K562 (cell line): Measurements from ENCODE around the gene MMP26. TPM values are rescaled to one million over a fixed set of nuclear protein-coding genes. Genes with fewer than 3 reads are reported as not detected.

ENCODE experiments used
- ZNF354B ChIP-seq: fragments of 250-450 bp; sonication (Bioruptor Pico); IDR thresholded peaks from 2 replicates; pipeline ENCODE4 v1.4.0; 2020
- polyA plus RNA-seq, 8 experiments: library from polyadenylated mRNA; depleted of rRNA in 4 of 8; stranded (reverse) in 5 of 8; unstranded in 3 of 8; fragments of >200 nt; fragmentation: Nextera tagmentation in 2 of 8; fragmentation: Illumina TruSeq in 1 of 8; extraction: Ambion mirVana in 2 of 8; extraction: Trizol in 1 of 8; gene quantifications; 2 replicates each; pipeline versions ENCODE4 v1.2.1 to v1.2.3, GENCODE V29; 2011 to 2014; ENCODE audit warnings: inconsistent platforms in 1 of 8, missing spikeins in 1 of 8
- total RNA-seq, 7 experiments: library from RNA; depleted of rRNA in 6 of 7; stranded (reverse); fragments of >200 nt in 6 of 7; fragmentation: Illumina TruSeq in 2 of 7; extraction: Trizol in 2 of 7; gene quantifications; 2 replicates each; pipeline versions ENCODE4 v1.2.1 to v1.2.3, GENCODE V29; 2011 to 2021; ENCODE audit warnings: low replicate concordance in 1 of 7
- TF ChIP-seq, protein P1 (sequence below), 2 experiments: fragments of 450-650 bp; formaldehyde crosslinking in 1 of 2; IDR thresholded peaks; 2 replicates each; pipeline versions ENCODE4 v1.4.0 to v1.6.1; 2014 to 2020; ENCODE audit warnings: mild to moderate bottlenecking in 2 of 2, borderline replicate concordance in 1 of 2, low read depth in 1 of 2
- TF ChIP-seq, protein P2 (sequence below): fragments of 250-450 bp; sonication (Bioruptor Pico); IDR thresholded peaks from 2 replicates; pipeline ENCODE4 v1.9.0; 2021; ENCODE audit warnings: mild to moderate bottlenecking
- TF ChIP-seq, protein P3 (sequence below): fragments of 450-650 bp; IDR thresholded peaks from 2 replicates; pipeline ENCODE4 v1.6.1; 2018; ENCODE audit warnings: mild to moderate bottlenecking, low read depth; ENCODE audit not compliant: partially characterized antibody
- TF ChIP-seq, protein P4 (sequence below): fragments of 450-650 bp; IDR thresholded peaks from 2 replicates; pipeline ENCODE4 v1.7.0; 2016; ENCODE audit warnings: borderline replicate concordance

The MMP26 gene
- total and polyA plus RNA-seq, 9 of the 15 experiments (the other 6 are each of a cell fraction or from before 2014, with no cell fraction given) = not detected

DNA sequence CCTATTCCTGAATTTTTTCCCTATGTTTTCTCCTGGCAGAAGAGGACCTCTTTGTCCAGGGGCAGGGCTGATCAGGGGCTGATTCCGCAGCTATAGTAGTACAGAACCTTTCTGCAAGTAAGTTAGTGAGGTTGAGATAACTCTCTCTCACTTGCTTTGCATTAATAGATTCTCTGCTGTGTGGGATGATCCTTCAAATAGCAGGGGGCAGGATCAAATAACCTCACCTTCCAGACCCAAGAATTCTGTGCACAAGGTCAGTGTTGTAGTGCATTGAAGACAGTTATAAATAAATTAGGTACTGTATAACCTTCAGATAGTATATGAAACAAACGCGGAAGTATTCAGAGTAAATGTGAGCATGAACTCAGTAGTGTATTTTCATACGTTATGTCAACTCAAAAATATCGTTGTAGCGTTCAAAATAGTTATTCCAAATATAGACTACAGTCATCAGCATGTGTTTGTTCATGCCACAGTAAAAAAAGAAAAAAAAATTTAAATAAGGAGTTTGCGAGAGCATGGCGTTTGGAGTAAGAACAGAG, 278 bp downstream of the MMP26 start (continued):
- TF ChIP-seq, protein P1, sequence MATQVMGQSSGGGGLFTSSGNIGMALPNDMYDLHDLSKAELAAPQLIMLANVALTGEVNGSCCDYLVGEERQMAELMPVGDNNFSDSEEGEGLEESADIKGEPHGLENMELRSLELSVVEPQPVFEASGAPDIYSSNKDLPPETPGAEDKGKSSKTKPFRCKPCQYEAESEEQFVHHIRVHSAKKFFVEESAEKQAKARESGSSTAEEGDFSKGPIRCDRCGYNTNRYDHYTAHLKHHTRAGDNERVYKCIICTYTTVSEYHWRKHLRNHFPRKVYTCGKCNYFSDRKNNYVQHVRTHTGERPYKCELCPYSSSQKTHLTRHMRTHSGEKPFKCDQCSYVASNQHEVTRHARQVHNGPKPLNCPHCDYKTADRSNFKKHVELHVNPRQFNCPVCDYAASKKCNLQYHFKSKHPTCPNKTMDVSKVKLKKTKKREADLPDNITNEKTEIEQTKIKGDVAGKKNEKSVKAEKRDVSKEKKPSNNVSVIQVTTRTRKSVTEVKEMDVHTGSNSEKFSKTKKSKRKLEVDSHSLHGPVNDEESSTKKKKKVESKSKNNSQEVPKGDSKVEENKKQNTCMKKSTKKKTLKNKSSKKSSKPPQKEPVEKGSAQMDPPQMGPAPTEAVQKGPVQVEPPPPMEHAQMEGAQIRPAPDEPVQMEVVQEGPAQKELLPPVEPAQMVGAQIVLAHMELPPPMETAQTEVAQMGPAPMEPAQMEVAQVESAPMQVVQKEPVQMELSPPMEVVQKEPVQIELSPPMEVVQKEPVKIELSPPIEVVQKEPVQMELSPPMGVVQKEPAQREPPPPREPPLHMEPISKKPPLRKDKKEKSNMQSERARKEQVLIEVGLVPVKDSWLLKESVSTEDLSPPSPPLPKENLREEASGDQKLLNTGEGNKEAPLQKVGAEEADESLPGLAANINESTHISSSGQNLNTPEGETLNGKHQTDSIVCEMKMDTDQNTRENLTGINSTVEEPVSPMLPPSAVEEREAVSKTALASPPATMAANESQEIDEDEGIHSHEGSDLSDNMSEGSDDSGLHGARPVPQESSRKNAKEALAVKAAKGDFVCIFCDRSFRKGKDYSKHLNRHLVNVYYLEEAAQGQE (IDR thresholded peaks at IDR 0.05; ENCODE audit: borderline replicate concordance) = no peak
- TF ChIP-seq, protein P1 (CRISPR knock-in tag; IDR thresholded peaks at IDR 0.05; ENCODE audit: low read depth) = no peak
- TF ChIP-seq, protein P2, sequence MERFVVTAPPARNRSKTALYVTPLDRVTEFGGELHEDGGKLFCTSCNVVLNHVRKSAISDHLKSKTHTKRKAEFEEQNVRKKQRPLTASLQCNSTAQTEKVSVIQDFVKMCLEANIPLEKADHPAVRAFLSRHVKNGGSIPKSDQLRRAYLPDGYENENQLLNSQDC (CRISPR knock-in tag) = no peak
- TF ChIP-seq, protein P3, sequence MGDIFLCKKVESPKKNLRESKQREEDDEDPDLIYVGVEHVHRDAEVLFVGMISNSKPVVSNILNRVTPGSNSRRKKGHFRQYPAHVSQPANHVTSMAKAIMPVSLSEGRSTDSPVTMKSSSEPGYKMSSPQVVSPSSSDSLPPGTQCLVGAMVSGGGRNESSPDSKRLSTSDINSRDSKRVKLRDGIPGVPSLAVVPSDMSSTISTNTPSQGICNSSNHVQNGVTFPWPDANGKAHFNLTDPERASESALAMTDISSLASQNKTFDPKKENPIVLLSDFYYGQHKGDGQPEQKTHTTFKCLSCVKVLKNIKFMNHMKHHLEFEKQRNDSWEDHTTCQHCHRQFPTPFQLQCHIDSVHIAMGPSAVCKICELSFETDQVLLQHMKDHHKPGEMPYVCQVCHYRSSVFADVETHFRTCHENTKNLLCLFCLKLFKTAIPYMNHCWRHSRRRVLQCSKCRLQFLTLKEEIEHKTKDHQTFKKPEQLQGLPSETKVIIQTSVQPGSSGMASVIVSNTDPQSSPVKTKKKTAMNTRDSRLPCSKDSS = no peak
- TF ChIP-seq, protein P4, sequence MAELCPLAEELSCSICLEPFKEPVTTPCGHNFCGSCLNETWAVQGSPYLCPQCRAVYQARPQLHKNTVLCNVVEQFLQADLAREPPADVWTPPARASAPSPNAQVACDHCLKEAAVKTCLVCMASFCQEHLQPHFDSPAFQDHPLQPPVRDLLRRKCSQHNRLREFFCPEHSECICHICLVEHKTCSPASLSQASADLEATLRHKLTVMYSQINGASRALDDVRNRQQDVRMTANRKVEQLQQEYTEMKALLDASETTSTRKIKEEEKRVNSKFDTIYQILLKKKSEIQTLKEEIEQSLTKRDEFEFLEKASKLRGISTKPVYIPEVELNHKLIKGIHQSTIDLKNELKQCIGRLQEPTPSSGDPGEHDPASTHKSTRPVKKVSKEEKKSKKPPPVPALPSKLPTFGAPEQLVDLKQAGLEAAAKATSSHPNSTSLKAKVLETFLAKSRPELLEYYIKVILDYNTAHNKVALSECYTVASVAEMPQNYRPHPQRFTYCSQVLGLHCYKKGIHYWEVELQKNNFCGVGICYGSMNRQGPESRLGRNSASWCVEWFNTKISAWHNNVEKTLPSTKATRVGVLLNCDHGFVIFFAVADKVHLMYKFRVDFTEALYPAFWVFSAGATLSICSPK = no peak
- TF ChIP-seq ZNF354B = no peak
- TF ChIP-seq, all 486 proteins: peak for 0
